ENCODE results near the gene FAM168A.

Gene FAM168A

GRCh38 chr11:73393011-73393380 lies 204.9 kb downstream of the FAM168A start:
- no peaks in the 10 kb centered on the region for H3K27me3 ChIP-seq (replicated peaks)
- H3K36me3 ChIP-seq (replicated peaks) = peaks cover 17% of the 10 kb centered on the region
- TF ChIP-seq CTCF (IDR thresholded peaks at IDR 0.05; ENCODE audit: low read depth, low read length, missing control alignments) = no peak
- H3K4me3 ChIP-seq (ENCODE audit: low read depth, low read length) = no peak overlapping the region
- H3K27ac ChIP-seq = no peak overlapping the region
- peak; percentile 15 for DNase-seq
- in situ Hi-C loops (cut with HindIII; ENCODE audit: low pct_ligation_motif_present, low sequenced_read_pairs) = no loop called here

- Histone ChIP-seq H3K4me3 (ENCODE audit: low read depth, low read length) (no peak overlapping the region), H3K36me3 (replicated peaks) (peaks cover 17% of the 10 kb centered on the region), H3K27ac (no peak overlapping the region), H3K27me3 (replicated peaks) (no peaks in the 10 kb centered on the region)
- no peak for DNase-seq
- in situ Hi-C loops (cut with HindIII; ENCODE audit: low pct_ligation_motif_present, low sequenced_read_pairs) = no loop called here
- TF ChIP-seq CTCF (IDR thresholded peaks at IDR 0.05; ENCODE audit: low read depth, low read length, missing control alignments) = no peak
Observed at GRCh38 chr11:73392108-73393010, 205.6 kb downstream of the FAM168A start.

GRCh38 chr11:73391665-73392064 lies 206.2 kb downstream of the FAM168A start:
- in situ Hi-C loops (cut with HindIII; ENCODE audit: low pct_ligation_motif_present, low sequenced_read_pairs) = no loop called here
- Histone ChIP-seq H3K27ac (no peak overlapping the region), H3K27me3 (replicated peaks) (no peaks in the 10 kb centered on the region), H3K4me3 (ENCODE audit: low read depth, low read length) (no peak overlapping the region), H3K36me3 (replicated peaks) (peaks cover 17% of the 10 kb centered on the region)
- DNase-seq = no peak
- TF ChIP-seq CTCF (IDR thresholded peaks at IDR 0.05; ENCODE audit: low read depth, low read length, missing control alignments) = no peak

GRCh38 chr11:73390601-73391565 lies 207.0 kb downstream of the FAM168A start:
- Histone ChIP-seq H3K4me3 (ENCODE audit: low read depth, low read length) (no peak overlapping the region), H3K27me3 (replicated peaks) (no peaks in the 10 kb centered on the region), H3K27ac (no peak overlapping the region), H3K36me3 (replicated peaks) (peaks cover 17% of the 10 kb centered on the region)
- DNase-seq = no peak
- TF ChIP-seq CTCF (IDR thresholded peaks at IDR 0.05; ENCODE audit: low read depth, low read length, missing control alignments) = no peak
- in situ Hi-C loops (cut with HindIII; ENCODE audit: low pct_ligation_motif_present, low sequenced_read_pairs) = no loop called here

- no peak for TF ChIP-seq CTCF (IDR thresholded peaks at IDR 0.05; ENCODE audit: low read depth, low read length, missing control alignments)
- DNase-seq = no peak
- Histone ChIP-seq H3K27ac (no peak overlapping the region), H3K36me3 (replicated peaks) (peaks cover 13% of the 10 kb centered on the region), H3K4me3 (ENCODE audit: low read depth, low read length) (no peak overlapping the region), H3K27me3 (replicated peaks) (no peaks in the 10 kb centered on the region)
- in situ Hi-C loops (cut with HindIII; ENCODE audit: low pct_ligation_motif_present, low sequenced_read_pairs) = no loop called here
Observed at GRCh38 chr11:73389916-73390315, 208.0 kb downstream of the FAM168A start.

Data from brain microvascular endothelial cell (primary cell).